HL-60/S4 treated with retinoic acid at 250 ng/mL for 4 days and 3 days (cell line): ENCODE measurements around the gene LRCH3.
"Not testable (repeated sequence)": the region's sequence is repeated elsewhere in the genome, so short reads cannot be mapped to it uniquely, and the experiment has no call there.

Experiments
- in situ Hi-C: fragments of 300-500 bp; cut with MboI; formaldehyde crosslinking; loops from 2 replicates; pipeline ENCODE4 v1.7.0; 2022; ENCODE audit warnings: low sequenced_read_pairs

LRCH3 gene

DNA sequence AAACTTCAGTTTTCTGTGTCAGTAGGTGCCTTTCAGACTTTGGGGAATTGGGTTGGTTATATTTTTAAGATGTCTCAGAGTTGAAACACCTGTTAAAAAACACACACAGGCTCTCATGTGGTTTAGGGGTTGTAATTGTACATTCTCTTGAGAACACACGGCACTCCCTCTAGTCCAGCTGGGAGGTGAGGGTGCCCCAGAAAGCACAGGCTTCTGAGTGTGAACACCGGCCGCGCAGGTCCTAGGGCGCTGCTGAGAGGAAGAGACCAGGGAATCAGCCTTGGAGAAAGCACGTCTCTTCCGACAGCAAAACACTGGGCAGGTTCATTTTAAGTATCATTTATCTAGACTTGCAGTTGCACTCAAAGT, 90.9 kb downstream of the LRCH3 start:
- in situ Hi-C loops = no loop called here

DNA sequence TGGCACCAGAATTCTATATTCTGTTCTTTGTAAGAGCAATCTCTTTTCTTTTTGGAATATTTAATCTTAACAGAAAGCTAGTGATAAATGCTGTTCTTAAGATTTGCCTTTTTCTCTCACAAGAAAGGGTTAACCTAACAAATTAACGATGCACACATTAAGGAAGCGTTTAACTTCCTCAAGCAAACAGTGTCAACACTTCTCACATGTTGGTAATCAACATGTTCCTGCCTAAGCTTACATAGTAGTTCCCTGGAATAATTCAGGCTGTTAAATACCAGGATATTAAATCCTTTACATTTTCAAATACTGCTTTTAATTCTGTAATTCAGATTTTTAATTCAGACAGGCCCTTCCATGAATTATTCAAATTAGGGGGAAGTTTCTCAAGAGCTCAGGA, 91.5 kb downstream of the LRCH3 start:
- in situ Hi-C loops = no loop called here

DNA sequence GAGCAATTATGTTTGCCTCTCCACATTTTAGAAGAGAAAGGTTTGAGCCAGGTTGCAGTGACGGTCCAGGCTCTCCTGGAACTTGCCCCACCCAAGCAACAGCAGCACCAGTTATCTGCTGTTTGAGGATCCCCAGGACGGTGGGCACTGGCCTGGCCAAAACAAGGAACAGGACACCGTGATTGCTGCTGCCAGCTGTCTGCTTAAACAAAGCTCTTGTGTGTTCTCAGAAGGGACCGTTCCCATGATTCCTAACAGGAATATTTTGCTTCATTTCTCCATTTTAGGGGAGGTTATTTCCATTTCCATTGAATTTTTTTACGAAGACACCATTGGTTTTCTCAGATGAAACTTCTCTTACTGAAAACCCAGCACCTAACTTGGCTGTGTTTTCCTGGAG, 92.5 kb downstream of the LRCH3 start:
- in situ Hi-C loops = no loop called here

DNA sequence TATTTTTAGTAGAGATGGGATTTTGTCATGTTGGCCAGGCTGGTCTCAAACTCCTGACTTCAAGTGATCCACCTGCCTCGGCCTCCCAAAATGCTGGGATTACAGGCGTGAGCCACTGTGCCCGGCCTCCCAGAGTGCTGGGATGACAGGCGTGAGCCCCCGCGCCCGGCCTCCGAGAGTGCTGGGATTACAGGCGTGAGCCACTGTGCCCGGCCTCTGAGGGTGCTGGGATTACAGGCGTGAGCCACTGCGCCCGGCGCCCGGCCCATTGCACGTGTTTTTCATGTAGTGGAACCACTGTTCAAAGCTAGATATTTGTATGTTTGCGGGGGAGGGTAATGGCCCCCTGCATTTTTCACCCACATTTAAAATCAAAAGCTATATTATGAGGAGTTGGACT, 93.3 kb downstream of the LRCH3 start:
- in situ Hi-C loops = not testable (repeated sequence)

DNA sequence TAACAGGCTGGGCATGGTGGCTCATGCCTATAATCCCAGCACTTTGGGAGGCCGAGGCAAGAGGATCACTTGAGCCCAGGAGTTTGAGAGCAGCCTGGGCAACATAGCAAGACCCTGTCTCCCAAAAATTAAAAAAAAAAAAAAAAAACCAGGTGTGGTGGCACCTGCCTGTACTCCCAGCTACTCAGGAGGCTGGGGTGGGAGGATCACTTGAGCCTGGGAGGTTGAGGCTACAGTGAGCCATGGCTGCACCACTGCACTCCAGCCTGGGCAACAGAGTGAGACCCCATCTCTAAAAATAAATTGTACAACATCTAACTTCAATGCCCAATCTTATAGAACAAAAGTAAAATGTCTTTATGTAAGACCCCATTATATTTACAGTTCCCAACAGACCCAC, 95.0 kb downstream of the LRCH3 start:
- in situ Hi-C loops = not testable (repeated sequence)

DNA sequence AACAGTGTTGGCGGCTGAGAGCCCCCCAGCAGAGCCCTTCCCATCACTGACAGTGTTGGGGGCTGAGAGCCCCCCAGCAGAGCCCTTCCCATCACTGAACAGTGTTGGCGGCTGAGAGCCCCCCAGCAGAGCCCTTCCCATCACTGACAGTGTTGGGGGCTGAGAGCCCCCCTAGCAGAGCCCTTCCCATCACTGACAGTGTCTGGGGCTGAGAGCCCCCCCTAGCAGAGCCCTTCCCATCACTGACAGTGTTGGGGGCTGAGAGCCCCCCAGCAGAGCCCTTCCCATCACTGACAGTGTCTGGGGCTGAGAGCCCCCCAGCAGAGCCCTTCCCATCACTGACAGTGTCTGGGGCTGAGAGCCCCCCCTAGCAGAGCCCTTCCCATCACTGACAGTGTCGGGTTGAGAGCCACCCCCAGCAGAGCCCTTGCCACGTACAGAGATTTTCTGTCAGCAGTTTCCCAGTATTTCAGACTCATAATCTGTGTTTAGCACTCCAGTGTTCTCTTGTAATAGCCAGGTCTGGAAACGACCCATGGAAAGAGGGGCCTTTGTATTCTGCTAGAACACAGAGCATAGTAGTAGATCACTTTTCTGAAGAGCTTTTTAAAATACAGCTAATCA, 96.5 kb downstream of the LRCH3 start:
- in situ Hi-C loops = not testable (repeated sequence)

DNA sequence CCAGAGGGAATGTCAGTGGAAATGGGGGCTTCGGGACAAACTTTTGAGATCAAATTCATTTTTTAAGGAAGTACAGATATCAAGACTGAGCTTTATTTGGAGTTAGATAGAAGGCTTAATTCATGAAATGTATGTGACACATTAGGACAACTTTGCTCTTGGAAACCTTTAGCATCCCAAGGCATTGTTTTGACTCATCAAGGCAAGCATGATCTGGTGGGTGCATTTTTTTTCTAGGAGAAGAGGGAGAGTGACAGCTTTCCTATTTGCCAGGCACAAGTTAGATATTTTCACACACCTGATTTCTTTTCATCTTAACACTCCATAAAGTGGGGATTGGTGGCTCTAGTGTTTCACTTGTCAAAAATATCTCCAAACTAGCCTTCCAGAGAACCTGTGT, 97.5 kb downstream of the LRCH3 start:
- in situ Hi-C loops = no loop called here

DNA sequence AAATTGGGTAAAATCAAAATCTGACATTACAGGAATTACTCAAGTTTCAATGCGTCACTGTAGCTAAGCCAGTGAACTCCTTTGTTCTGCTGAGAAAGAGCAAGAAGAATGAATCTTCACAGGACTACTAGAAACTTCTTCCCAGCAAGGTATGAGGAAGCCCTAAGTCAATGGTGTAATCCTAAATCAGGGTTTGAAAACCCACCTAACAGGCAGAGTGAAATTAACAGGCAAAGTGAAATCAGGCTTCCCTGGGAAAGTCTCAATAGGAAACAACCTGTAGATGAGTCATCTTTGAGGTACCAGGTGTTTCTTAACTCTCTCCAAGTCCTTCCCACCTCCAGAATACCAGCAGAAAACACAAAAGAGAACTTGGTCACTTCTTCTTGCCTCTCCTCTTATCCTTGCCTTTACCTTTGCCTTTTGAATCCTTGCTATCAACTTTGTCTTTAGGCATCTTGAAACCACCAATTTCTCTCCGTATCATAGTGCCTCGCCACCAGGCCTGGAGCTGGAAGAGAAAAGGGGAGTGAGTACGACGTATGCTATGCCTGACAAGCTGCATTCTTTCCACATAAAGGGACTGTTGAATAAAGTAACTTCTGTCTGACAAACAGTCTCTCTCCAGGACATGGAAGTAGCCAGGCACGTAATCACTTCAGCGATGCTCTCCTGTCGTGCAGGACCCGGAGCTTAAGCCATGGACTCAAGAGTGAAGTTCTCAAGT, 98.3 kb downstream of the LRCH3 start:
- in situ Hi-C loops = no loop called here

DNA sequence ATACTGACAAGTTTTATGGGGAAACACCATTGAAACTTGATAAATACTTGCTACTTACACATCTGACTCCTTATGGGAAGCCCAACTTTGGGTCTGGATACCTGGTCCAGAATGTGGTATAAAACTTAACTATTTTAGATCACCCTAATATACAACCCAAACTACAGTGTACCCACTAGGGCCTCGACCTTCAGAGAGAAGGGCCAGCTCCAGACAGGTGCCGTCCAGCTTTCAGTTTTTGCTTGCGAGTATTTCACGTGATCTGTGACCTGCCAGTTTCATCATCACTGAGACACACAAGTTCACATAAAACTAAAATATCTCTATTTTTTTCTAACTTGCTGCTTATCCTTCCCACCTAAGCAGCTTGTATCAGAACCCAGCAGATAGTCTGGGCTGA, 99.6 kb downstream of the LRCH3 start:
- in situ Hi-C loops = no loop called here

DNA sequence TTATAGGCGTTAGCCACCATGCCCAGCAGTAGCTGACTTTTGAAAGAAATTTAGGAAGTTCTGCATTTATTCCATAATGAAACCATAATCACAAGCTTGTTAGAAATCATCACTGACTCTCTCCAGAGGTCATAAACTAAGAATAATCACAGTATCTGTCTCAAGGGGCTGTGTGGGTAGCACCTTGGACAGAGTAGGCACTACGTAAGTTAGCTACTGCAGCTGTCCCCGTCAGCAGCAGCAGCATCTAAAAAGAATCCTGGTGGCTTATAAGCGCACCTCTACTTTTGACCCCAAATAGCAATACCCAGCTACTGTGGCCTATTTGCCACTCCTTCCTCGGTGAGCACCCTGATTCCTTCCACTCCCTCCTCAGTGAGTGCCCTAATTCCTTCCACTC, 101.1 kb downstream of the LRCH3 start:
- in situ Hi-C loops = no loop called here

DNA sequence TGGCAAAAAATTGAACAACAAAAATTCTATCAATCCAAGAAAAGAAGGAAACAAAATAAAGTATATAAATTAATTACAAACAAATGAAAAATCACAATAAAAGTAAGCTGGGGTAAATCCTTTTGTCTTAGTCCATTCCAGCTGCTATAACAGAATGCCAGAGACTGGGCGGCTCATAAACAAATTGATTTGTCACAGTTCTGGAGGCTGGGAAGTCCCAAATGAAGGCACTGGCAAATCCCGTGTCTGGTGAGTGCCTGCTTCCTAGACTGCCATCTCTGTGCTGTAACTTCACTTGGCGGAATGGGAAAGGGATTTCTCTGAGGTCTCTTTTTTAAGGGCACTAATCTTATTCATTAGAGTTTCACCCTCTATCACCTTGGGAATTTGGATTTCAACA, 105.4 kb downstream of the LRCH3 start:
- in situ Hi-C loops = no loop called here

DNA sequence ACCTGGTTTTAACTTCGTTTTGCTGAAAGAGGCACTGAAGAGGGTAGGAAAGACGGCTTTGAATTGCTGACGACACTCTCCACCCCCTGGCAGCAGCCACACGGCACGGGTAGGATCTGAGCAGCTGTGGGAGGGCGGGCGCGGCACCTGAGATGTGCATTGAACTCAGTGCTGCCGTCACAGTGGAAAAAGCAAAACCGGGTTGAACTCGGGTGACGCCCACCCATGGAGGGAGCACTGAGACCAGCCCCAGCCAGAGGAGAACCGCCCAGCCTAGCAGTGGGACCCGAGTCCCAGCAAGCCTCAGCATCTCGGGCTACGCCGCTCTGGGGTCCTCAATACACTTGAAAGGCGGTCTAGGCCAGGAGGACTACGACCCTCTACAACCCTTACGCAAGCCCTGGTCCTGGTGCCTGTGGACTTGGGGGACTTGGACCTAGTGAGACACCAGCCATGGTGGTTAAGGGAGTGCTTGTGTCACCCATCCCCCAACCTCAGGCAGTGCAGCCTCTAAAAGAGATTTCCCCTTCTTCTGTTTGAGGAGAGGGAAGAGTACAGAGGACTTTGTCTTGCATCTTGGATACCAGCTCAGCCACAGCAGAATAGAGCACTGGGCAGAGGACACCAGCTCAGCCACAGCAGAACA, 108.9 kb downstream of the LRCH3 start:
- in situ Hi-C loops = no loop called here

DNA sequence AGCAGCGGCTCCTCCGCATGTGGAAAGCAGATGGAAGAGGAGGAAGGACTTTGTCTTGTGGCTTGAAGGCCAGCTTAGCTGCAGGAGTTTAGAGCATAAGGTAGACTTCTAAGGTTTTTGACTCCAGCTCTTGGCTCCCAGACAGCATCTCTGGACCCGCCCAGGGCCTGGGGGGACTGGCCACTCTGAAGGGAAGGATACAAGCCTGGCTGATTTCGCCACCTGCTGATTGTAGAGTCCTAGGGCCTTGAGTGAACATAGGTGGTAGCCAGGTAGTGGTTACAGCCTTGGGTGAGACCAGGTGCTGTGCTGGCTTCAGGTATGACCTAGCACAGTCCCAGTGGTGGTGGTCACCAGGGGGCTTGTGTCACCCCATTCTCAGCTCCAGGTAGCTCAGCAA, 110.6 kb downstream of the LRCH3 start:
- in situ Hi-C loops = no loop called here

DNA sequence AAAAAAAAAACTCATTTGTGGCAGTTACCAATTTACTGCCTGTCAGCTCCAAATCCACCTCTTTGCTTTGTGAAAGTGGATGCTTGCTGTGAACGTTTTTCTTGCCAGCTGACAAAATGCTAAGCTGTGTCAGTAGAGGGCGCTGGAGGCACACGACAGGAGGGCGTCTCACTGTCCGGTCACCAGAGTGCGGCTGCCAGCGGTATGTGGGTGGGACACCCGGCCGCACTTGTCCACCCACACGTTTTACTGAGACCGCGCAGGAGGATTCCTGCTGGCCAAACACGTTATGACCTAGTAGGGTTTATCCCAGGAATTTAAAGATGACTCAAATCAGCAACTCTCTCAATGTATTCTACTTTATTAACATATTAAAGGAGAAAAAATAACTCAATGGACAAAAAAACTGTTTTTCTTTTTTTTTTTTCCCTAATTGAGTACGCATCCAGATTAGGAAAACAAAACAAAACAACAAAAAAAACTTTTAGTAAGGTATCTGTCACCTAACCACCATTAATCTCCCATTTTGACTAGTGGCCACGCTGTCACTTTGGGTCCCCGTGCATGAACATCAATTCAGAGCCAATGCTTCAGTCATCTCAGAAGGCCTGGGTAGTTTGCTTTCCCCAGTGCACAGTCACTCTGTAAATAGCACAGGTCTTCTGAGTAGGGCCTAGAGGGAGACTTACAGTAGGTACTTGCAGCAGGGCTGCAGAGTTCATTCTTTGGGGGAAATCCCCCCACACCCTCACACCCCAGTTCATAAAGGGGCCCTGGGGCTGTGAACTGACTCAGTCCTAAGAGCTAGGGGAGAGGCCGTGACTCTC, 115.2 kb downstream of the LRCH3 start:
- in situ Hi-C loops = no loop called here

DNA sequence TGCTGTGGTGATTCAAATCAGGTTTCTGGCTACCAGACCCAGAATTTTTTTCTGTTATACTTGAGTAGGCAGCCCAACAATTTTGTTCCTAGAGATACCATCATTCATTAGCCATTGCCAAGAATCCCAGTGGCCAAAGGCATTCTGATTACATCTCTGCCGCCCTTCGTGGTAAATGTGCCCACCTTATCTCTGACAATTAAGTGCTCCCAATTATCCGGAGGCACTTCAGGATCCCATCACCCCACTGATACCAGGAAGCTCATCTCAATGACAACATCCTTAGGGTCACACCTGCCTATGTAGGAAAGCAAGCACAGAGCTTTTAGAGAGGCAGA, 115.8 kb downstream of the LRCH3 start:
- in situ Hi-C loops = no loop called here

DNA sequence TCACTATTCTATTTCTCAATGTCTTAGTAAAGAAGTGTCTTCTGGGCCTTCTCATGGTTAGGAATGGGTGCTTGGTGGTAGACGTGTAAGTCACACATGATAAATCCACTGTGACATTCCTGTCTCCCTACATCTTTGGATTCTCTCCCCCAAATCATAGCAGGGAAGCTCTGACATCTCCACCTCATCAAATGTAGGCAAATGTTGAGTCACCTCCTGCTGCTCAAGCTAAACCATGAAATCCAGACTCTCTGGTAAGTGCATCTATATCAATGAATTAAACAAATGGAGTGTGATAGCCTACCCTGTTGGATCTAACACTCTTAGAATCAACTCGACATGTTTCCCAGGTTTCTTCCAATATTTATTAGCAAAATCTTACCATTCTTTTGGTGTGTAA, 116.1 kb downstream of the LRCH3 start:
- in situ Hi-C loops = no loop called here

DNA sequence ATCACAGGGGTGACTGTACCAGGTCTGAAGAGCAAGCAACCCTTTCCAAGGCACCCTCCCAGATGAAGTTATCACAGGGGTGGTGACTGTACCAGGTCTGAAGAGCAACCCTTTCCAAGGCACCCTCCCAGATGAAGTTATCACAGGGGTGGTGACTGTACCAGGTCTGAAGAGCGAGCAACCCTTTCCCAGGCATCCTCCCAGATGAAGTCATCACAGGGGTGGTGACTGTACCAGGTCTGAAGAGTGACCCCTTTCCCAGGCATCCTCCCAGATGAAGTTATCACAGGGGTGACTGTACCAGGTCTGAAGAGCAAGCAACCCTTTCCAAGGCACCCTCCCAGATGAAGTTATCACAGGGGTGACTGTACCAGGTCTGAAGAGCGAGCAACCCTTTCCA, 117.5 kb downstream of the LRCH3 start:
- in situ Hi-C loops = not testable (repeated sequence)

DNA sequence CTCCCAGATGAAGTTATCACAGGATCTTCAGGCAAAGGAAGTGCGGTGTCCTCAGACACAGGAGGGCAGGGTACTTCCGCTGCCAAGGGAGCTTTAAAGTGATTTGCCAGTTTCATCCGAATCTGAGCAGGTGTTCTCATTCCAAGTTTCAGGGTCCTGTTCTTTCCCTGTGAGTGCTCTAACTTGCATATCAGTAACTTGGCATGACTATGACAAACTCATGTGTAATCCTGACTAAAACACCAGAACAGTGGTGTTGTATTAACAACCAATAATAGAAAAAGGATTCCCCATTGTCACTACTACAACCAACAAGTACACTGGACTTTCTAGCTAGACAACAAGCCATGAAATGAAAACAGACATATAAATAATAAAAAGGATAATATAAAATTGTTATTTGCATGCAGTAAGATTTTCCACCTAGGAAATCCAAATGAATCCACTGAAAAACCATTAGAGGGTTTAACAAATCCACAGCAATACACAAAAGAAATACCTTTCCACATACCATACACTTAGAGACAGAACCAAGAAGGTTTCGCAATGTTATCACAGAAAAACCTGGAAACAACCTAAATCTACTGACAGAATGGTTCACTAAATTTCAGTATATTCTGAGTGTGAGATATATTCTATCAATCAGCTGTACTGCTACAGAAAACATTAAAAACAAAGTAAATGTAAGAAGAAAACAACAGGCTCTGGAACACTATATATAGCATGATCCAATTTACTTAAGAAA, 118.1 kb downstream of the LRCH3 start:
- in situ Hi-C loops = no loop called here

DNA sequence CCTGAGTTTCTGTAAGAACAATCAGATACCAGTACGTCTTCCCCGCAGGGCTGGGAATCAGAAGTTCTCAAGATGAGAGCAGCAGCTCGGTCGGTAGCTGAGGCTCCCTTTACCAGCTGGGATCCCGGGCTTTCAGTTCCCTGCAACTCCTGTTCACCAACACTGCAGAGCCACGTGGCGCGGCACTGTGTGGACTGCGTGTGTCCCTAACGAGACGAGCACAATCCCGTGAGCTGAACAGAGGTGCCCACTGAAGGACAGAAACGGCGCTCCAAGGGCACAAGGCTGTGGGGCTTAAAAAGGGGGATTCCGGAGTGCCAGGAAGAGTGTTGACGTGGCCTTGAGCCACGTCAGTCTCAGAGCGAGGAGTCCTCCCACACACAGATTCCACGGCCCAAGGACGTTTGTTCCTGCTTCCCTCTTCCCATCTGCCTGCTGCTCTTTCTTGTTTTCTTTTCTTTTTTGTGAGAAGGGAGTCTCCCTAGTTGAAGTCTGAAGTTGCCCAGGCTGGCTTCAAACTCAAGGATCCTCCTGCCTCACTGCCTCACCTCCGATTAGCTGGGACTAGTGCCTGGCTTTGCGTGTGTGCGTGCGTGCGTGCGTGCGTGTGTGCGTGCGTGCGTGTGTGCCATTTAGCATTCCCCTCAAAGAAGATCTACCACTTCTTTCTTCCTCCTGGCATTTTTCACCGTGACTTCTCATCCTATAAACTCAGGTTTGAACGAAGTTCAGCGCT, 121.9 kb downstream of the LRCH3 start:
- in situ Hi-C loops = no loop called here

DNA sequence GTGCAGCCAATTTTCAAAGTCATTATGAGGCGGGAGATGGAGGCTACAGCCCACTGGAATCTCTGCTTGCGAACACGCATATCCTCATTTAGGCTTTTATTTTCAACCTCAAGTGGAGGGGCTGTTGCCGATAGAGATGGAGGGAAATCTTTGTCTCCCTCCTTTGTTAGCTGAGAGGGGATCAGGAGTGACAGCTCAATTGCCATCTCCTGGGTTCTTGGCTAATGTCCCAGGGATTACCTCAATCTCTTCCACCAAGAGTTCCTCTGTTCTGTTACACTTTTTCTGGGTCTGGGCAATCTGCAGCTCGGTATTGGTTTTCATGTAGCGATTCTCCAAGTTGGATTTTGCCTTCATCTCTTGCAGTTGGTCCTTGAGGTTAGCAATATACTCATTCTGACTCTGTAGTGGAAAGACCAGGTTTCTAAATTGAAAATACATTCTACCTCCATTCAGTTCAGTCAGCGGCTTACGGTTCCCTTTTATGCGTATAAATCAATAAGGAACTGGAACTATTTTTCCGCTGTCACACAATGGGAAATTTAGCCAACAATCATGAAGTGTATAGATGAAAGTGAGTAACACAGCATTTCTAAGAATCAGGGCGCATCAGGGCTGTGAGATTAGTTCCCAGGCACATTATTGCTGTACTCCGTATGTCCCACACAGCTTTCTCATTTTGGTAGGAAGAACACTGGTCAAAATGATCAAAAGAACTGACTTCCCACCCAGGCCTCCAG, 122.8 kb downstream of the LRCH3 start:
- in situ Hi-C loops = no loop called here
